Natural killer cell treated with Interleukin-12 subunit alpha and Interleukin-12 subunit beta and Interleukin-15 and Interleukin-18, amount 100 ng/mL, for 72 hours (primary cell): ENCODE measurements around the gene RNF146. TPM values are rescaled to one million over a fixed set of nuclear protein-coding genes. Genes with fewer than 3 reads are reported as not detected.
"Not testable (repeated sequence)": the region's sequence is repeated elsewhere in the genome, so short reads cannot be mapped to it uniquely, and the experiment has no call there.

Experiments
- ATAC-seq, 2 donors: fragments of 150-1000 bp; cut with Tn5 transposase in 1 of 2; sonication (Bioruptor Pico), chemical (Tn5 transposase) in 1 of 2; 2 replicates each; pipeline ENCODE4 v1.10.0; 2021
- DNase-seq: peaks from one replicate; pipeline ENCODE4 v3.0.0; 2022; ENCODE audit warnings: low spot score
- H3K27ac Mint-ChIP-seq, 2 donors: 1 replicate in 1 of 2; 2 replicates in 1 of 2; pipeline ENCODE4 v1.8.0; 2022; ENCODE audit warnings: mixed read lengths in 2 of 2, mild to moderate bottlenecking in 1 of 2, moderate library complexity in 1 of 2
- H3K27me3 Mint-ChIP-seq, 2 donors: 1 replicate in 1 of 2; 2 replicates in 1 of 2; pipeline ENCODE4 v1.8.0; 2022; ENCODE audit warnings: mixed read lengths in 2 of 2
- H3K36me3 Mint-ChIP-seq: one replicate; pipeline ENCODE4 v1.8.0; 2022; ENCODE audit warnings: mixed read lengths
- H3K4me1 Mint-ChIP-seq, 2 donors: 1 replicate in 1 of 2; 2 replicates in 1 of 2; pipeline ENCODE4 v1.8.0; 2022; ENCODE audit warnings: low read depth in 2 of 2, mixed read lengths in 2 of 2, mild to moderate bottlenecking in 1 of 2
- H3K4me3 Mint-ChIP-seq: one replicate; pipeline ENCODE4 v1.8.0; 2022; ENCODE audit warnings: mixed read lengths
- H3K9me3 Mint-ChIP-seq: 2 replicates; pipeline ENCODE4 v1.8.0; 2022; ENCODE audit warnings: mixed read lengths
- total RNA-seq, 2 donors: library from RNA; stranded (reverse); gene quantifications; one replicate each; pipeline ENCODE4 v1.2.3, GENCODE V29; 2022

The RNF146 gene, protein sequence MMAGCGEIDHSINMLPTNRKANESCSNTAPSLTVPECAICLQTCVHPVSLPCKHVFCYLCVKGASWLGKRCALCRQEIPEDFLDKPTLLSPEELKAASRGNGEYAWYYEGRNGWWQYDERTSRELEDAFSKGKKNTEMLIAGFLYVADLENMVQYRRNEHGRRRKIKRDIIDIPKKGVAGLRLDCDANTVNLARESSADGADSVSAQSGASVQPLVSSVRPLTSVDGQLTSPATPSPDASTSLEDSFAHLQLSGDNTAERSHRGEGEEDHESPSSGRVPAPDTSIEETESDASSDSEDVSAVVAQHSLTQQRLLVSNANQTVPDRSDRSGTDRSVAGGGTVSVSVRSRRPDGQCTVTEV
- total RNA-seq, result 10 to 100 TPM; 21.6 to 29.4 TPM

DNA sequence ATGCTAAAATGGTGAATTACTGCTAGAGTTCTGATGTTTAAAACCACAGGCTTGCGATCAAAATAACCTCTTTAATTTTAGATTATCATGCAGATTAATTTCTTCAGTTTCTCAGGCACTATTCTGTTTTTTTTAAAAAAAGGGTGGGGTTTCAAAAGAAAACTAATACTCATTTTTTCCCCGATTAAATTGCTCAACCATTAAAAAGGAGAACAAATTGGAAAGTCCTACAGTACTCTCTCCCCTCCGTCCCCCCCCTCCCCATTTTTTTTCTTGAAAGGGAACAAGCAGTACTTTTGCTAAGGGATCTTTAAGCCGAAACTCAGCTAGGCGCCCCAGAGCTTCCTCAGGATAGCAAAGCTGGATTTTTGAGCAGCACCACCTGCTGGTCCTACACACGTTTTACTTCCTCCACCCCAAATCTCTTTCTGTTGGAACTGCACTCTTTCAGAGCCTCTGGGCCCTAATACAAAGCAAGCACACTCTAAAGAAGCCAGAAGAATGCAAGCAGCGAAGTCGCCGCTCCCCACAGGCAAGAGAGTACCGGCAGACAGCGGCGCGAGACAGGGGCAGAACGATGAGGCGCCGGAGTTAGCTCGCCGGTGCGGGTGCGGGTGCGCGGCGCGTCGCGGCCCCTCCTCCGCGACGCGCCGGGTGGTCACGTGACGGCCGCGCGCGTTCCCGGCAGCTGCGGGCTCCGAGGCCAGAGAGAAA, at the start of gene RNF146:
TSS of gene RNF146 (plus strand) at position 687 of the 714 bp plus-strand sequence. CDS start 13,475 bp downstream, outside the sequence.
- Mint-ChIP-seq H3K27ac (peak within 1 kb of the TSS; percentile 96), H3K27me3 (peaks cover 0 to 2% of the 10 kb centered on the region in 2 donors), H3K36me3 (peaks cover 6% of the 10 kb centered on the region), H3K9me3 (no peaks in the 10 kb centered on the region), H3K4me1 (peaks cover 20 to 31% of the 10 kb centered on the region in 2 donors), H3K4me3 (peak within 1 kb of the TSS; percentile 98)
- ATAC-seq (peak; percentile 90 to 92), DNase-seq (peak; percentile 82)

DNA sequence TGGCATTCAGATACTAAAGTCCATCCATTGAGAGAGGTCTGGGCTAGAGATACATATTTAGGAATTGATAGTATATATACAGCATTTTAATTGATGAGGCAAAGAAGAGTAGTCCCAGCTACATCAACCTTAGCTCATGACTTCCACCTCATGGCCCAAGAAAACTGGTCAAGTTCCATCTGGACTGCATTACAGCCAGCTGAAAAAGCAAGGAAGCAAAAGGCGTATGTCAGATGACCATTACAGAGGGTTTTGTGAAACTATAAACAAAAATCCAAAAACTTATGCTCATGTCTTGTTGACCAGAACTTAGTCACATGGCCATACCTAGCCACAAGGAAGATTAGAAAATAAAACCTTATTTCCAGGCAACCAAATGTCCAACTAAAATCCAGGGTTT, 46.8 kb upstream of the RNF146 start:
- Mint-ChIP-seq H3K4me1 (no peaks in the 10 kb centered on the region), H3K9me3 (peaks cover 5% of the 10 kb centered on the region), H3K27me3 (peaks cover 16 to 18% of the 10 kb centered on the region in 2 donors), H3K4me3 (no peak overlapping the region), H3K36me3 (no peaks in the 10 kb centered on the region), H3K27ac (no peak overlapping the region)
- ATAC-seq, result no peak
- DNase-seq, result no peak

DNA sequence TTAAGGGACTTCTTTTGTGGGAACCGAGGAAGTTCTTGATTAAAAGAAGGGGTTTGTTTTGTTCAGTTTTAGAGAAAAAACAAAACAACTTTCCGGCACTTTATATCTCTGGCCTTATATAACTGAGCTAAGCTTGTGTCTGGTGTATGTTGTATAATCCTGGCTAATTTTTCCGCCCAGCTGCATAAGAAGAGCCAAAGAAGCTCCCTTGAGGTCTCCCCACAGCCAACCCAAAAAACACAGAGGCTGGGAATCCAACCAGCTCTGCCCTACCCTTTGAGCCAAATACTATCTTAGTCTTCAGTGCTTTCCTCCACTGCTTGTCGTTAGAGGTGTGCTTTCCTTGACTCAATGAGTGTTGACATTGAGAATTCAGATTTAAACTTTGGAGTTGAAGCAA, 45.5 kb upstream of the RNF146 start:
- Mint-ChIP-seq H3K4me3 (no peak overlapping the region), H3K36me3 (no peaks in the 10 kb centered on the region)
- ATAC-seq, result no peak

DNA sequence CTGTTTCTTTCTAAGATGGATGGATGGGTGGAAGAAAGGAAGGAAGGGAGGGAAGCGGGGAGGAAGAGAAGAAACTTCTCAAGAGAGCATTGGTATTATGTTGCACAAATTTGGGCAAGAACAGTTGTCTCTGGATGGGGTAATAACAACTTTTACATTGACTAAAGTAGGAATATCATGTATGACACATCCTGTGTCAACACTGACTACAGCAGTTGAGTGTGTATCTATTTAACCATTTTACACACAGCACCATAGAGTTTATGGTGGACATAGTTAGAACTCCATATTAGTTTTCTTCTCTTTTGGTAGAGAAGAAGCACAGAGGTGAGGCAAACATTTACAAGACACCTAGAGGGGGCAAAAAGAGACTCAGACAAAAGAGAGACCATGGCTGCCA, 44.2 kb upstream of the RNF146 start:
- Mint-ChIP-seq H3K4me3 (no peak overlapping the region), H3K36me3 (no peaks in the 10 kb centered on the region), H3K9me3 (peaks cover 5% of the 10 kb centered on the region), H3K4me1 (no peaks in the 10 kb centered on the region), H3K27me3 (peaks cover 10 to 18% of the 10 kb centered on the region in 2 donors), H3K27ac (no peak overlapping the region)
- no peak for ATAC-seq
- no peak for DNase-seq

More for the DNA sequence above, 45.5 kb upstream of the RNF146 start:
- Mint-ChIP-seq H3K9me3 (peaks cover 5% of the 10 kb centered on the region), H3K27ac (no peak overlapping the region), H3K27me3 (peaks cover 10 to 18% of the 10 kb centered on the region in 2 donors), H3K4me1 (no peaks in the 10 kb centered on the region)
- DNase-seq, result no peak

DNA sequence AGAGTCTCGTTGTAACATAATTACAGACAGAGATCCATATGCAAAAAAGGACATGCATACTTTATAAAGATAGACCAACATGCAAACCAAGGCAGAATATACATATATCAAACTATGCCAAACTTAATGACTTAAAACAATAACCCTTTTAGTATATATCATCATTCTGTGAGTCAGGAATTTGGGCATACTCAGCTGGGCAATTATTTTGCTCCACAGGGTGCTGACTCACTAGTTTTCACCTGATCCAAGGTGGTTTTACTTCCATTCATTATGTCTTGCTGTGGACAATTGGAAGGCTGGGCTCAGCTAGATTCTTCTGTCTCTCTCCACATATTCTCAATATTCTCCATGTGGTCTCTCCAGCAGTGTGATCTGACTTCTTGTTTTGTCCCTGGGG, 41.2 kb upstream of the RNF146 start:
- H3K27me3 Mint-ChIP-seq, result peaks cover 6 to 19% of the 10 kb centered on the region in 2 donors
- no peak overlapping the region for H3K4me3 Mint-ChIP-seq
- DNase-seq (no peak), ATAC-seq (no peak)
- peaks cover 8% of the 10 kb centered on the region for H3K36me3 Mint-ChIP-seq
- H3K27ac Mint-ChIP-seq, result no peak overlapping the region
- no peaks in the 10 kb centered on the region for H3K9me3 Mint-ChIP-seq
- H3K4me1 Mint-ChIP-seq, result no peaks in the 10 kb centered on the region

DNA sequence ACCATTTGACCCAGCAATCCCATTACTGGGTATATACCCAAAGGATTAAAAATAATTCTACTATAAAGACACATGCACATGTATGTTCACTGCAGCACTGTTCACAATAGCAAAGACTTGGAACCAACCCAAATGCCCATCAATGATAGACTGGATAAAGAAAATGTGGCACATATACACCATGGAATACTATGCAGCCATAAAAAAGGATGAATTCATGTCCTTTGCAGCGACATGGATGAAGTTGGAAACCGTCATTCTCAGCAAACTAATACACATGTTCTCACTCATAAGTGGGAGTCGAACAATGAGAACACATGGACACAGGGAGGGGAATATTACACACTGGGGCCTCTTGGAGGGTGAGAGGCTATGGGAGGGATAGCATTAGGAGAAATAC, 32.8 kb upstream of the RNF146 start:
- not testable (repeated sequence) for H3K9me3 Mint-ChIP-seq, H3K27ac Mint-ChIP-seq, ATAC-seq, H3K4me3 Mint-ChIP-seq, H3K4me1 Mint-ChIP-seq, DNase-seq
- peaks cover 0 to 35% of the 10 kb centered on the region in 2 donors for H3K27me3 Mint-ChIP-seq
- peaks cover 17% of the 10 kb centered on the region for H3K36me3 Mint-ChIP-seq

DNA sequence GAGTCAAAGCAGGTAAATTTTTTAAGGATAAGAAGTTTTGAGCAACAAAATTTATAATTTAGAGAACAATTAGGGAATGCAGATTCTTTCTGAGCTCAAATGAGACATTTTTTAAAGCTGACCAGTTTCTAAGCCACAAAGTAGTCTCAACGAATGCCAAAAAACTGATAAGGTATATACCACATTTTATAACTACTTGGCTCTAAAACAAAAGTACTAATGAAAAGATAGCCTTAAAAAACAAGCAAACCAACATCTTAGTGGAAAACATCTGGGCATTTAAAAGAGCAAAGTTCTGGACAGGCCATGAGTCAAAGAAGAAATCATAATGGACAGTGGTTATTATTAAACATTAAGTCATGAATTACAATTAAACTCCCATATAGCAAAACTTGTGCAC, 23.2 kb upstream of the RNF146 start:
- no peak overlapping the region for H3K27ac Mint-ChIP-seq
- DNase-seq (no peak), ATAC-seq (no peak)
- H3K36me3 Mint-ChIP-seq, result no peaks in the 10 kb centered on the region
- H3K27me3 Mint-ChIP-seq, result peaks cover 20 to 31% of the 10 kb centered on the region in 2 donors
- no peaks in the 10 kb centered on the region for H3K9me3 Mint-ChIP-seq
- H3K4me3 Mint-ChIP-seq, result no peak overlapping the region
- no peaks in the 10 kb centered on the region for H3K4me1 Mint-ChIP-seq

DNA sequence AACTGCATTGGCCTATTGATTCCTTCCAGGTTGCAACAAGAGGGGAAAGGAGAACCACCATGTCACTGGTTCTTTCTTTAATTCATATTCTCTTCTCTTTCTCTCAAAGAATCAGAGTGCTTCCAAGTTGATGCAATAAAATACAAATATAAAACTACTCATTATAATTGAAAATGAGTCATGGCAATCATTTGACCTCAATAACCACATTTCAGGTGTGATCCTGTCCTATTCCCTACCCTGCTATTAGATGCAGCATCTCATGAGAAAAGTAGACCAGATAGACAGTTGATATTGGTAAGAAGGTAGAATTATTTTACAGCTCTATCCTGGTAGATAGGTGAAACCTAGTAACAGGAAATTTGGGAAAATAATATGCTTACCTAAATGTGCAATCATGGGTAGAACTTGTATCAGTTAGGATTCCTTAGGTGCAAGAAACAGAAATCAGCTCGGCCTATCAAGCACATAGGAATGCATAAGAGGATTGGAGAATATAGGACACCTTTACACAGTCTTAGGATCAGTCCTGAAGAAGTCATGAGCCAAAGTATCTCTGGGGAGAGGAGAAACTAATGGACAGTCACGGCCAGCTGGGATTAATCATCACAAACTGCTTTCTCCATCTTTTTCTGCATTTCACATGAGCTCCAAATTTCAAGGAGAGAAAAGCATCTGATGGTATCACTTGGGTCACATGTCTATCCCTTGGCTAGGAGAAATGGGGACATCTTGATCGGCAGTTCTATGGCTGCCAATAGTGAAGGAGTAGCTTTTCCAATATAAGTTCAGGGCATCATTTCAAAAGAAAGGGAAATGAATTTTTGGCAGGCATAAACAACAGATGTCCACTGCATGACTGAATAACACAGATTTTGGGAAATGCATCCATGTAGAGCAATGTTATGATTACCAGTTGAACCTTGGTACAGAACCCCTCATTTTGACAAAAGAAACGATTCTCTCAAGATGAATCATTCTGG, 19.3 kb upstream of the RNF146 start:
- Mint-ChIP-seq H3K27me3 (peaks cover 20 to 21% of the 10 kb centered on the region in 2 donors), H3K27ac (no peak overlapping the region), H3K9me3 (no peaks in the 10 kb centered on the region), H3K36me3 (no peaks in the 10 kb centered on the region), H3K4me1 (no peaks in the 10 kb centered on the region), H3K4me3 (no peak overlapping the region)
- ATAC-seq, result no peak
- DNase-seq, result no peak

DNA sequence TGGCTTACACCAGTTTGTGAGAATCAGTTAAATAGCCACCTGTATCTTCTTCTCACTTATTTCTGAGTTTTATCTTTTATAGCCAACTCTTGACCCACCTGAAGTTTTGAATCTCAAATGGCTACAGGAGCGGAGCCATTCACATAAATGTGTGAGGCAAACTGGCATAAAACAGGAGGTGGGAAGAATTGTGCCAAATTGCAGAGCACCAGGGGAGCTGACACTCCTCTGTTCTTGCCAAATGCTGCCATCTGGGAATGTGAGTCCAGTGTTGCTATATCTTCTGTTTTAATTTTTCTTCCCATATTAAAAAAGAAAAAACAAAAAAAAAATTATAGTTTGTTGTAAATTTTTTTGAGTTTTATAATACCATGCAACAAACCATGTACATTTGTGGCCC, 17.0 kb upstream of the RNF146 start:
- ATAC-seq (no peak), DNase-seq (no peak)
- peaks cover 20% of the 10 kb centered on the region in 2 donors for H3K27me3 Mint-ChIP-seq
- H3K36me3 Mint-ChIP-seq, result no peaks in the 10 kb centered on the region
- no peak overlapping the region for H3K4me3 Mint-ChIP-seq
- H3K9me3 Mint-ChIP-seq, result no peaks in the 10 kb centered on the region
- no peak overlapping the region for H3K27ac Mint-ChIP-seq
- H3K4me1 Mint-ChIP-seq, result no peaks in the 10 kb centered on the region

DNA sequence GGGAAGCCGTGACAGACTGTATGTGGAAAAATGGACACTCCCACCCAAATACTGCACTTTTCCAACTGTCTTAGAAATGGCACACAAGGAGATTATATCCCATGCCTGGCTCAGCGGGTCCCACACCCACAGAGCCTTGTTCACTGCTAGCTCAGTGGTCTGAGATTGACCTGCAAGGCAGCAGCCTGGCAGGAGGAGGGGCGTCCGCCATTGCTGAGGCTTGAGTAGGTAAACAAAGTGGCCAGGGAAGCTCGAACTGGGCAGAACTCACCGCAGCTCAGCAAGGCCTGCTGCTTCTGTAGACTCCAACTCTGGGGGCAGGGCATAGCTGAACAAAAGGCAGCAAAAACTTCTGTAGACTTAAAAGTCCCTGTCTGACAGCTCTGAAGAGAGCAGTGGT, 11.4 kb upstream of the RNF146 start:
- Mint-ChIP-seq H3K27ac (no peak overlapping the region), H3K27me3 (peaks cover 8 to 16% of the 10 kb centered on the region in 2 donors), H3K9me3 (no peaks in the 10 kb centered on the region), H3K4me3 (no peak overlapping the region), H3K4me1 (no peaks in the 10 kb centered on the region), H3K36me3 (no peaks in the 10 kb centered on the region)
- ATAC-seq (no peak), DNase-seq (no peak)

DNA sequence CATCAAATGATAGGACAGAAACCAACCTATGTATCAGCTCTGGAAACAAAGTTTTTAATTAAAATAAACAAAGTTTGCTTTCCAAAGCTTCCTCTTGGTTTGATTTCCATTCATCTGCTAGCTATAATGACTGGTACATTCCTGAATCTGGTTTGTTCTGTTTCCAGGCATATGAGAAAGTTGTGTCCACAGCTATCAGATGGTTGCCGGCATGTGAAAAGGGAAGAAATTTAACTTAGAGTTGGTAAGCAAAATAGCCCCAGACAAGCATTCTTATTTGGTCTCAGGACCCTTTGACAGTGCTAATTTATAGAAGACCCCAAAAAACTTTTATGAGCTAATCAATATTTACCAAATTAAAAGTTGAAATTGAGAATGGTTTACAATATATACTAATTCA, 3.8 kb upstream of the RNF146 start:
- Mint-ChIP-seq H3K4me3 (no peak overlapping the region), H3K4me1 (peaks cover 5 to 10% of the 10 kb centered on the region in 2 donors), H3K36me3 (peaks cover 6% of the 10 kb centered on the region), H3K27me3 (peaks cover 0 to 10% of the 10 kb centered on the region in 2 donors), H3K9me3 (no peaks in the 10 kb centered on the region), H3K27ac (no peak overlapping the region)
- DNase-seq (no peak), ATAC-seq (no peak)

DNA sequence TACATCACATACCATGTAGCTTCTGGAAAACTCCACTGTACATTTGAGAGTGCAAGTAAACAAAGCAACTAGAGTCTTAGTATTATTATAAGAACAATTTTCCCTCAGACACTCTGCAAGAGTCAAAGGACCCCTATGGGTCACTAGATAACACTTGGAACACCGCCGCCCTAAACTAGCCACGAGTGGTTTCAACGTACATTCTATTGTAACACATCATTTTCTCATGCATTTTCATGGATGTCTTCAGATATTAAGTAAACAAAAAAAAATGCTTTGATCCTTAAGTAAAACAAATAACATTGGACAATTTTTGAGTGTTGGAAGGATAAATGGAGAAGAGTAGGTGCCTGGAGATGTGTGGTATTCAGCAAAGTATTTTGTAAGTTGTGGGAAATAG, 3.2 kb upstream of the RNF146 start:
- Mint-ChIP-seq H3K4me3 (no peak overlapping the region), H3K36me3 (peaks cover 6% of the 10 kb centered on the region), H3K27ac (no peak overlapping the region), H3K9me3 (no peaks in the 10 kb centered on the region), H3K27me3 (peaks cover 0 to 10% of the 10 kb centered on the region in 2 donors), H3K4me1 (peaks cover 11 to 16% of the 10 kb centered on the region in 2 donors)
- DNase-seq (no peak), ATAC-seq (no peak)

DNA sequence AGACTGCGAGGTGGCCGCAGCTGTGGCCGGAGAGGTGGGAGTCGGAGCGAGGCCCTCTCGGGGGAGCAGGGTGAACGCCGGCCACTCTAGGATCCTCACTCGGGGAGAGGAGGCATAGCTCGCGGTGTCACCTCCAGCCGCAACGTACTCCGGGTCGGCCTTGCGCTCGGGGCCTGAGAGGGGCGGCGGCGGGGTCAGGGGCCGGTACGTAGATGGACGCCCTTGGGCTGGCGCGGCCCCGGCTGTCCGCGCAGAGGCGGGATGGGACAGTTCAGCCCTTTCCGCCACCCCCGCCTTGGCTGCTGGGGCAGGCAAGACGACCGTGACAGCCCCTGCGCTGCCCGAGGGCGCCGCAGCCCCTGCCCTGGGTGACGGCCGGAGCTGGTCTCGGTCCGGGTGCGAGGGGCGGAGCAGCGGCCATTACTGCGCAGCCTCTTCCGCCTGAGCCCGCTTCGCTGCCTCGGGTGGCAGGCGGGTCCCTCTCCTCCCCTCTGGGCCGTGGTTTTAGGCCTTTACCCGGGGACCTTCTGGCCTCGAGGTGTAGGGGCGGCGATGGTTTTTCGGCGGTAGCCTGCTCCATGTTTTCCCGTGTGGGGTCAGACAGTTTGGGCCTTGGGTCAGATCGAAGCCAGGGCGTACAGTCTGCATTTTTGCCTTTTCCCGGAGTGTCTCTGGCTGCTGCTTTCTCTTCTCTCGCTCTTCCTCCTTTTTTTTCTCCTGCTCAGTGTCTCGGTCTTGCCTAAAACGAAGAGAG, 405 bp downstream of the RNF146 start:
- no peaks in the 10 kb centered on the region for H3K9me3 Mint-ChIP-seq
- peaks cover 22 to 31% of the 10 kb centered on the region in 2 donors for H3K4me1 Mint-ChIP-seq
- peak; percentile 88 for ATAC-seq
- peaks cover 6% of the 10 kb centered on the region for H3K36me3 Mint-ChIP-seq
- H3K4me3 Mint-ChIP-seq, result peak overlapping the region; percentile 98
- peak overlapping the region; percentile 96 for H3K27ac Mint-ChIP-seq
- peaks cover 0 to 2% of the 10 kb centered on the region in 2 donors for H3K27me3 Mint-ChIP-seq
- peak; percentile 75 for DNase-seq
